ENCODE results near the gene UHRF1. TPM values are rescaled to one million over a fixed set of nuclear protein-coding genes. Genes with fewer than 3 reads are reported as not detected.
A peak's percentile ranks its signal among the peaks of the same experiment; 100 is the strongest.
"Not testable (repeated sequence)": the region's sequence is repeated elsewhere in the genome, so short reads cannot be mapped to it uniquely, and the experiment has no call there.

The UHRF1 gene
- total RNA-seq, 1 experiment from 2014 or later: 56.8 TPM

GRCh38 chr19:4954320-4955149 is 45.2 kb downstream of the UHRF1 start:
- not testable (repeated sequence) for H3K27me3 ChIP-seq, DNase-seq, H3K4me3 ChIP-seq, H3K9me3 ChIP-seq
- peaks cover 17% of the 10 kb centered on the region for H3K36me3 ChIP-seq

DNA sequence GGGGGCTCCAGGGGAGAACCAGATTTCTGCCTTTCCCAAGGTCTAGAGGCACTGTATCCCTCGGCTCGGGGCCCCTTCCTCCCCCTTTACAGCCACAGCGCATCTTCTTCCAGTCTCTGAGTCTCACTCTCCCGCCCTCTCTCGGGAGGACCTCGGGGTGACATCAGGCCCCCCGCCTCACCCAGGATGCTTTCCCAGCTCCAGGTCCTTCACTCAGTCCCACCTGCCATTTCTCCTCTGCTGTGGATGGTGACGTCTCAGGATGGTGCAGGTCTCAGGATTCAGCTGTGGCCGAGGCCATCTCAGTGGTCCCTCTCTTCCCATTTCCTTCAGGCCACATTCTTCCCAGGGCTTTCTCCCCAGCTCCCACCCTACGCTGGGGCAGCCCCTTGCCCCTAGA is 46.0 kb downstream of the UHRF1 start:
- no peak for DNase-seq
- Histone ChIP-seq H3K4me3 (no peak overlapping the region), H3K9me3 (no peaks in the 10 kb centered on the region), H3K36me3 (peaks cover 15% of the 10 kb centered on the region), H3K27me3 (no peaks in the 10 kb centered on the region)

GRCh38 chr19:4957981-4958380 is 48.7 kb downstream of the UHRF1 start:
- H3K27me3 ChIP-seq: no peaks in the 10 kb centered on the region
- no peak for DNase-seq
- no peaks in the 10 kb centered on the region for H3K9me3 ChIP-seq
- H3K36me3 ChIP-seq: peaks cover 18% of the 10 kb centered on the region
- H3K4me3 ChIP-seq: no peak overlapping the region

GRCh38 chr19:4962085-4962619 is 52.9 kb downstream of the UHRF1 start:
- DNase-seq: no peak
- Histone ChIP-seq H3K4me3 (no peak overlapping the region), H3K9me3 (no peaks in the 10 kb centered on the region), H3K27me3 (no peaks in the 10 kb centered on the region), H3K36me3 (peaks cover 15% of the 10 kb centered on the region)

GRCh38 chr19:4965061-4965460 is 55.8 kb downstream of the UHRF1 start:
- Histone ChIP-seq H3K36me3 (peaks cover 11% of the 10 kb centered on the region), H3K9me3 (no peaks in the 10 kb centered on the region), H3K4me3 (no peak overlapping the region), H3K27me3 (no peaks in the 10 kb centered on the region)
- no peak for DNase-seq

- no peaks in the 10 kb centered on the region for H3K27me3 ChIP-seq
- H3K4me3 ChIP-seq: no peak overlapping the region
- H3K36me3 ChIP-seq: peaks cover 11% of the 10 kb centered on the region
- peak; percentile 48 for DNase-seq
- H3K9me3 ChIP-seq: no peaks in the 10 kb centered on the region
Observed at GRCh38 chr19:4966591-4966990, 57.3 kb downstream of the UHRF1 start.

DNA sequence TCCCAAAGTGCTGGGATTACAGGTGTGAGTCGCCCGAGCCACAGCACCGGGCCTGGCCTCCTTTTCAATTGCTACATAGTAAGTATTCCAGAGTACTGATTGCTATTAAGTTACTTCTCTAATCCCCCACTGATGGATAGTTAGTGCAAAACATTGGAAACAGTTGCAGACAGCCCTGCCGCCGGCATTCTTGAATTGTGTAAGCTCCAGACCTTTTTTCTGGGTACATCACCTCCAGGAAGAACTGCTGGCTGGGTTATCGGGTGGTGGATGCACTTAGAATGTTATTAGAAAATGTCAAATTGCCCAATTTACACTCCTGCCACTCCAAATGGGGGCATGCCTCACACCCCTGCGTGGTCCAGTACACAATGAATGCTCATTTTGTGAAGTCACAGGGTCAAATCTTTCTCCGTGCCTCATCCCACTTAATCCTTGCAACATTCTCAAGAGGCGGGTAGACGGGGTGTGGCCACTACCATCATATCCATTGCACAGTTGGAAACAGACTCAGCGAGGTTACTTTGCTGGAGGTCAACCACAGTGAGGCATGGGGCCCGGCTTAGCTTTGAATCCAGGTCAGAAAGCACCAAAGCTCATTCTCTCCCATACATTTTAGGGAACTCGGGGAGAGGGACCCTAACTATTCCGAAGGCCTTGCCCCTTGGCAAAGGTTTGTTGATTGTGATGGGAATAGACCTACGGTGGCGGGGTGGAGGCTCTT is 58.6 kb downstream of the UHRF1 start:
- Histone ChIP-seq H3K27me3 (no peaks in the 10 kb centered on the region), H3K9me3 (no peaks in the 10 kb centered on the region), H3K36me3 (peaks cover 2% of the 10 kb centered on the region; the same call in 1 of the 2 replicates), H3K4me3 (peak overlapping the region; percentile 39)
- DNase-seq: peak; percentile 53

DNA sequence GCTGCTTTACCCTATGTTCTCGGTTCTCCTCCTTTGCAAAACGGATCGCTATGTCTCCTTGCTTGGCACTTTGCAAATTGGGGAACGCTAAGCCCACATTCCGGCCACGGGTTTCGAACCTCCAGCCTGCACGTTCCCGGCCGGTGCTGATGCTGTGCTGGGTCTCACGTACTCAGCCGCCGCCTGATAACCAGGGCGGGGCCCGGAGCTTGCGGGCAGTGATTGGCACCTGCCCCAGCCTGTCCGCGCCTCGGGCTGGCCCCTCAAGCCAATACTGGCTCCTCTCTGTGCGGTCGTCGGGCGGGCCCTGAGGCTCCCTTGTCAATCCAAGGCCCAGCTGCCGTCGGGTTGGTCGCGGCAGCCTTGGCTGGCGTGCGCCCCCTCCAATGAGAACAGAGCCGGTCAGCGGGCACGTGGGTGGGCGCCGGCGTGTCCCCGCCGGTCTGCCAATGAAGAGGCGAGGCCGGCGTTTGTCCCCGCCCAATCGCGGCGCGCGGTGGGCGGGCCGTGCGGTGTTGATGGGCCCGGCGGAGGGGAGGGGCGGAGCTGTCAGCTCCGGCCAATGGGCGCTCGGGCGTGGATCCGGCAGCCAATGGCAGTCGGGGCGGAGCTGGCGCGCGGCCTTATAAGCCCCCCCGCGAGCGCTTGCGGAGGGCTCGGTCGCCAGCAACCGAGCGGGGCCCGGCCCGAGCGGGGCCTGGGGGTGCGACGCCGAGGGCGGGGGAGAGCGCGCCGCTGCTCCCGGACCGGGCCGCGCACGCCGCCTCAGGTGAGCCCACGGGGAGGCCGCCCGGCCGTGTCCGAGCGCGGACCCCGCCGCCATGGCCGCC is 59.4 kb downstream of the UHRF1 start, which contains the start of gene KDM4B:
Gene KDM4B, plus strand, starts transcription at position 652 of the 830 bp plus-strand sequence. CDS start 63,778 bp downstream, outside the sequence.
- Histone ChIP-seq H3K36me3 (peaks cover 1% of the 10 kb centered on the region; the same call in 1 of the 2 replicates), H3K9me3 (no peaks in the 10 kb centered on the region), H3K27me3 (no peaks in the 10 kb centered on the region), H3K4me3 (peak within 1 kb of the TSS; percentile 52)
- peak; percentile 99 for DNase-seq

- peak overlapping the region; percentile 52 for H3K4me3 ChIP-seq
- no peaks in the 10 kb centered on the region; the same call in 1 of the 2 replicates for H3K36me3 ChIP-seq
- H3K9me3 ChIP-seq: no peaks in the 10 kb centered on the region
- H3K27me3 ChIP-seq: no peaks in the 10 kb centered on the region
- DNase-seq: no peak
Observed at GRCh38 chr19:4969292-4969771, 60.0 kb downstream of the UHRF1 start.

- Histone ChIP-seq H3K4me3 (peak overlapping the region; percentile 52), H3K9me3 (no peaks in the 10 kb centered on the region), H3K27me3 (no peaks in the 10 kb centered on the region), H3K36me3 (no peaks in the 10 kb centered on the region; the same call in 1 of the 2 replicates)
- no peak for DNase-seq
Observed at GRCh38 chr19:4969772-4970531, 60.7 kb downstream of the UHRF1 start.

- H3K4me3 ChIP-seq: peak overlapping the region; percentile 52
- H3K27me3 ChIP-seq: no peaks in the 10 kb centered on the region
- no peak for DNase-seq
- no peaks in the 10 kb centered on the region for H3K36me3 ChIP-seq
- H3K9me3 ChIP-seq: no peaks in the 10 kb centered on the region
Observed at GRCh38 chr19:4970558-4971423, 61.5 kb downstream of the UHRF1 start.

DNA sequence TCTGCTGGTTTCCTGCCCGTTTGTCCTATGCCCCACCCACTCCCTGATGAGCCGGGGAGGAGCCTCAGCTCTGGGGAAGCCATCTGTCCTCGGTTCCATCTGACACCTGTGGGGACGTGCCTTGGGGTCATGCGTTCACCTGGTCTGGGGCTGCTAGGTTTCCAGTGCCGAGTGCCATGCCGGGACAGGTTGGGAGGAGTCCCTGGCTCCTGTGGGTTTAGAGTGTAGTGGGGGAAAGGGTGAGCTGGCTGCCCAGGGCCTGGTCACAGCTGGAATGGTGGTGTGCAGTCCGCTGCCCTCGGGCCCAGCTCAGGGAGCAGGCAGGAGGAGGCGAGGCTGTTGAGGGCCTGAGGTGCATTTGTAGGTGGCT is 62.1 kb downstream of the UHRF1 start:
- Histone ChIP-seq H3K4me3 (no peak overlapping the region), H3K27me3 (no peaks in the 10 kb centered on the region), H3K36me3 (no peaks in the 10 kb centered on the region), H3K9me3 (no peaks in the 10 kb centered on the region)
- no peak for DNase-seq

DNA sequence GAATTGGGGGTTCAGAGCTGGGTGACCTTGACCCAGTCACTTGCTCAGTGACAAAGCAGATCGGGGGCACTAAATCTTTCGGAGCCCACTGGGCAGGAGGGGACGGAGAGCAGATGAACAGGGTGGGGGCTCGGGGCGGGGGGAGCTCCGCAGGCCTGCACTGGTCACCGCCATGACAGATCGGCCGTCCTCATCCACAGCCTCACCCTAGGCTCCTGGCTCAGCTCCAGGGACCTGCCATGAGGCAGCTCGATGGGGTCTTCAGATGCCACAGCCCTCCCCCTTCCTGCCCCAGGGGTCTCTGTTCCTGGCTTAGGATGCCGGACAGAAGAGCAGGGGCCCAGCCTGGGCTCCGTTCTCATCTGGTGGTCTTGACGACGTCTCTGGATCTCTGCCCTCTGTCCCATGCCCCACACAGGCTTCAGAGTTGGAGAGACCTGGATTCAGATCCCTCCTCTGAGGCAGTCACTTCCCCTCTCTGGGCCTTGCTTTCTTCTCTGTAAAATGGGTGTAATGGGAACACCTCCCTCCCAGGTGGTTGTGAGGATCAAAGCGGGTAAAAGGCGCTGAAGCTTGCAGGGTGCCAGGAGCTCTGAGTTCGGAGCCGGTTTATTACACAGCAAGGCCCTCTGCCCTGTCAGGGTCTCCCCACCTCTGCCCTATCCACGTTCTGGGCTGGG is 62.7 kb downstream of the UHRF1 start:
- Histone ChIP-seq H3K27me3 (no peaks in the 10 kb centered on the region), H3K9me3 (no peaks in the 10 kb centered on the region), H3K4me3 (no peak overlapping the region), H3K36me3 (no peaks in the 10 kb centered on the region)
- DNase-seq: no peak

DNA sequence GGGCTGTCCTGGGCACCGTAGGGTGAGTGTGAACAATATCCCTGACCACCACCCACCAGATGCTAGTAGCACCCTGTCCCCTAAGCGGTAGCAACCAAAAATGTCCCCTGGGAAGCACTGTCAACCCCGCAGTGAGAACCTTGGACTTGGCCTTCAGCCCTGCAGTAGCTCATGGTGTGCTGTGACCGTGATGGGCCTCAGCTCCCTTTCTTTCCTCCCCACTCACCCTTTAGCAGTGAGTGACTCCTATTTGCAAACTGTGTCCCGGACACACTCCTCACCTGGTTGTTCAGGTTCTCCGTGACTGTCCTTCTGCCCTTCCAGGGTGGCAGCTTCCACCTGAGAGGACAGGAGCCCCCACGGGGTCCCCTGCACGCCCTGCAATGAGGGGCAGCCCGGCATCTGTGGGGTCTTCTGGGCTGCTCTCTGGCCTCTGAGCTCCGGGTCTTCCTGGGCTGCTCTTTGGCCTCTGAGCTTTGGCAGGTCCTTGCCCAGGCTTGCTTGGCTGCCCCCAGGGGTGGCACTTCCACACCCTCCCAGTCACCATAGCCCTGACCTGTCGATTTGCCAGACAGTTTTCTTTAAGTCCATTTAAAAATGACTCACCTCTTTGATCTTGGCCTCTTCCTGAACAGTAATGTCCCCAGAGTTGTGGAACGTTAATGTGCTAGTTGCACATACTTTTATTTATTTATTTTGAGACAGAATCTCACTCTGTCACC is 63.4 kb downstream of the UHRF1 start:
- Histone ChIP-seq H3K4me3 (no peak overlapping the region), H3K27me3 (no peaks in the 10 kb centered on the region), H3K9me3 (no peaks in the 10 kb centered on the region), H3K36me3 (no peaks in the 10 kb centered on the region)
- peak; percentile 26 for DNase-seq
